Measurements from ENCODE around the gene STAM2.
A peak's percentile ranks its signal among the peaks of the same experiment; 100 is the strongest.
"Not testable (repeated sequence)": the region's sequence is repeated elsewhere in the genome, so short reads cannot be mapped to it uniquely, and the experiment has no call there.

Gene STAM2

GRCh38 chr2:152175368-152176112 is at the start of gene STAM2:
STAM2 (minus strand) TSS chr2:152175763; CDS start chr2:152175642, 121 bp downstream.
- DNase-seq (ENCODE audit: low spot score) = peak; percentile 97

GRCh38 chr2:152223977-152224376 is 48.4 kb upstream of the STAM2 start:
- DNase-seq (ENCODE audit: low spot score) = no peak

- no peak for DNase-seq (ENCODE audit: low spot score)
These were observed 47.5 kb upstream of the STAM2 start for GRCh38 chr2:152222975-152223637.

GRCh38 chr2:152221839-152222238 is 46.3 kb upstream of the STAM2 start:
- no peak for DNase-seq (ENCODE audit: low spot score)

GRCh38 chr2:152219077-152219828 is 43.7 kb upstream of the STAM2 start:
- DNase-seq (ENCODE audit: low spot score) = no peak

- DNase-seq (ENCODE audit: low spot score) = no peak
These were observed 25.9 kb upstream of the STAM2 start for GRCh38 chr2:152201466-152201830.

- DNase-seq (ENCODE audit: low spot score) = peak; percentile 57
These were observed 25.3 kb upstream of the STAM2 start for GRCh38 chr2:152200565-152201465.

GRCh38 chr2:152200101-152200500 is 24.5 kb upstream of the STAM2 start:
- DNase-seq (ENCODE audit: low spot score) = no peak

GRCh38 chr2:152198499-152198898 is 22.9 kb upstream of the STAM2 start:
- DNase-seq (ENCODE audit: low spot score) = no peak

GRCh38 chr2:152197508-152198284 is 22.1 kb upstream of the STAM2 start:
- not testable (repeated sequence) for DNase-seq (ENCODE audit: low spot score)

GRCh38 chr2:152189622-152190495 is 14.3 kb upstream of the STAM2 start:
- no peak for DNase-seq (ENCODE audit: low spot score)

- DNase-seq (ENCODE audit: low spot score) = not testable (repeated sequence)
These were observed 11.2 kb upstream of the STAM2 start for GRCh38 chr2:152186808-152187207.

GRCh38 chr2:152186262-152186661 is 10.7 kb upstream of the STAM2 start:
- no peak for DNase-seq (ENCODE audit: low spot score)

- no peak for DNase-seq (ENCODE audit: low spot score)
These were observed 8.0 kb upstream of the STAM2 start for GRCh38 chr2:152183401-152184073.

- not testable (repeated sequence) for DNase-seq (ENCODE audit: low spot score)
These were observed 2.1 kb upstream of the STAM2 start for GRCh38 chr2:152177667-152178066.

GRCh38 chr2:152176113-152176714 is 651 bp upstream of the STAM2 start:
- no peak for DNase-seq (ENCODE audit: low spot score)

- no peak for DNase-seq (ENCODE audit: low spot score)
These were observed 573 bp downstream of the STAM2 start for GRCh38 chr2:152175012-152175367.

GRCh38 chr2:152174574-152174973 is 989 bp downstream of the STAM2 start:
- no peak for DNase-seq (ENCODE audit: low spot score)

- no peak for DNase-seq (ENCODE audit: low spot score)
These were observed 1.7 kb downstream of the STAM2 start for GRCh38 chr2:152173831-152174230.

All from ecto neural progenitor cell (in vitro differentiated cells).